Liver (tissue), 9 donors: ENCODE results near the gene NLRP7. TPM values are rescaled to one million over a fixed set of nuclear protein-coding genes. Genes with fewer than 3 reads are reported as not detected.

Experiments
- DNase-seq: peaks from one replicate; pipeline ENCODE4 v3.0.0-alpha.2; 2017; ENCODE audit warnings: low spot score
- H3K27ac ChIP-seq, 2 donors: one replicate each; pipeline ENCODE4 v1.7.0; 2013; ENCODE audit warnings: inconsistent platforms in 2 of 2, low read length in 2 of 2, control low read depth in 1 of 2, low read depth in 1 of 2, mild to moderate bottlenecking in 1 of 2
- H3K27me3 ChIP-seq, 4 donors: one replicate each; pipeline versions ENCODE4 v1.6.1 to v1.7.0; 2013; ENCODE audit warnings: low read length in 3 of 4, inconsistent platforms in 1 of 4, mild to moderate bottlenecking in 1 of 4, moderate library complexity in 1 of 4; ENCODE audit not compliant: control insufficient read depth in 4 of 4, insufficient read depth in 4 of 4
- H3K36me3 ChIP-seq, 4 donors: one replicate each; pipeline versions ENCODE4 v1.6.1 to v1.7.0; 2013; ENCODE audit warnings: low read length in 3 of 4, mild to moderate bottlenecking in 3 of 4, low read depth in 1 of 4, moderate library complexity in 1 of 4; ENCODE audit not compliant: control insufficient read depth in 4 of 4, insufficient read depth in 3 of 4
- H3K4me1 ChIP-seq, 4 donors: one replicate each; pipeline versions ENCODE4 v1.6.1 to v1.7.0; 2013; ENCODE audit warnings: low read length in 3 of 4, mild to moderate bottlenecking in 3 of 4, moderate library complexity in 1 of 4; ENCODE audit not compliant: control insufficient read depth in 4 of 4, insufficient read depth in 4 of 4
- H3K4me3 ChIP-seq, 3 donors: one replicate each; pipeline versions ENCODE4 v1.6.1 to v1.7.0; 2013; ENCODE audit warnings: low read length in 3 of 3, control low read depth in 1 of 3, low read depth in 1 of 3, mild to moderate bottlenecking in 1 of 3
- H3K9ac ChIP-seq, 2 donors: one replicate each; pipeline ENCODE4 v1.7.0; 2013; ENCODE audit warnings: low read length in 2 of 2, mild to moderate bottlenecking in 2 of 2, moderate library complexity in 2 of 2, control low read depth in 1 of 2, low read depth in 1 of 2
- H3K9me3 ChIP-seq, 4 donors: one replicate each; pipeline versions ENCODE4 v1.6.1 to v1.7.0; 2013; ENCODE audit warnings: low read length in 3 of 4; ENCODE audit not compliant: control insufficient read depth in 4 of 4
- EGR1 ChIP-seq, 2 donors: IDR thresholded peaks; 2 replicates each; pipeline ENCODE4 v1.6.1; 2016 to 2018; ENCODE audit warnings: antibody characterized with exemption in 2 of 2, low read depth in 2 of 2
- FOXA1 ChIP-seq: IDR thresholded peaks from 2 replicates; pipeline ENCODE4 v1.6.1; 2016; ENCODE audit warnings: antibody characterized with exemption
- FOXA2 ChIP-seq: IDR thresholded peaks from 2 replicates; pipeline ENCODE4 v1.6.1; 2016; ENCODE audit warnings: antibody characterized with exemption
- GABPA ChIP-seq, 2 donors: IDR thresholded peaks in 1 of 2; conservative IDR thresholded peaks in 1 of 2; 2 replicates each; pipeline ENCODE4 v1.6.1; 2016; ENCODE audit warnings: antibody characterized with exemption in 2 of 2, mild to moderate bottlenecking in 1 of 2, moderate library complexity in 1 of 2
- HNF4G ChIP-seq: IDR thresholded peaks from 2 replicates; pipeline ENCODE4 v1.6.1; 2016; ENCODE audit warnings: antibody characterized with exemption
- NR2F2 ChIP-seq: IDR thresholded peaks from 2 replicates; pipeline ENCODE4 v1.6.1; 2016; ENCODE audit warnings: antibody characterized with exemption
- RAD21 ChIP-seq, 2 donors: IDR thresholded peaks; 2 replicates each; pipeline ENCODE4 v1.6.1; 2016; ENCODE audit warnings: antibody characterized with exemption in 2 of 2, mild to moderate bottlenecking in 2 of 2
- RXRA ChIP-seq, 2 donors: IDR thresholded peaks; 2 replicates each; pipeline ENCODE4 v1.6.1; 2017 to 2018; ENCODE audit warnings: antibody characterized with exemption in 2 of 2, mild to moderate bottlenecking in 1 of 2
- SP1 ChIP-seq: IDR thresholded peaks from 2 replicates; pipeline ENCODE4 v1.6.1; 2018; ENCODE audit warnings: antibody characterized with exemption, mild to moderate bottlenecking
- YY1 ChIP-seq: IDR thresholded peaks from 2 replicates; pipeline ENCODE4 v1.6.1; 2016; ENCODE audit warnings: antibody characterized with exemption, mild to moderate bottlenecking
- WGBS: extraction: QIAGEN DNeasy Blood & Tissue Kit; methylation state at CpG from one replicate; pipeline ENCODE4 v1.1.7; 2013; 5-methylcytosine and 5-hydroxymethylcytosine counted together
- polyA plus RNA-seq, 2 donors: library from polyadenylated mRNA; stranded (reverse) in 1 of 2; unstranded in 1 of 2; fragments of 200-250 nt in 1 of 2; fragments of >200 nt in 1 of 2; fragmentation: Nextera tagmentation in 1 of 2; extraction: Ambion mirVana in 1 of 2; gene quantifications; one replicate each; pipeline versions ENCODE4 v1.2.1 to v1.2.3, GENCODE V29; 2013 to 2015
- total RNA-seq, 2 donors: library from RNA; depleted of rRNA; stranded (reverse); fragments of >200 nt; gene quantifications; one replicate each; pipeline ENCODE4 v1.2.3, GENCODE V29; 2014
- TF ChIP-seq, protein P1 (sequence below): IDR thresholded peaks from 2 replicates; pipeline ENCODE4 v1.6.1; 2016; ENCODE audit warnings: antibody characterized with exemption
- TF ChIP-seq, protein P2 (sequence below): fragments of 150-350 bp; IDR thresholded peaks from 2 replicates; pipeline ENCODE4 v1.5.1; 2017; ENCODE audit warnings: improper control_type of control experiment, low read depth, low read length; ENCODE audit not compliant: missing input control
- TF ChIP-seq, protein P3 (sequence below): IDR thresholded peaks from 2 replicates; pipeline ENCODE4 v1.6.1; 2016; ENCODE audit warnings: antibody characterized with exemption, mild to moderate bottlenecking
- TF ChIP-seq, protein P4 (sequence below): IDR thresholded peaks from 2 replicates; pipeline ENCODE4 v1.6.1; 2016; ENCODE audit warnings: antibody characterized with exemption
- donor health status: healthy.
- donor health status: healthy.
- donor health status: healthy.
- donor health status: healthy.
- donor health status: healthy.

Gene NLRP7
- total and polyA plus RNA-seq, 4 donors: not detected

DNA sequence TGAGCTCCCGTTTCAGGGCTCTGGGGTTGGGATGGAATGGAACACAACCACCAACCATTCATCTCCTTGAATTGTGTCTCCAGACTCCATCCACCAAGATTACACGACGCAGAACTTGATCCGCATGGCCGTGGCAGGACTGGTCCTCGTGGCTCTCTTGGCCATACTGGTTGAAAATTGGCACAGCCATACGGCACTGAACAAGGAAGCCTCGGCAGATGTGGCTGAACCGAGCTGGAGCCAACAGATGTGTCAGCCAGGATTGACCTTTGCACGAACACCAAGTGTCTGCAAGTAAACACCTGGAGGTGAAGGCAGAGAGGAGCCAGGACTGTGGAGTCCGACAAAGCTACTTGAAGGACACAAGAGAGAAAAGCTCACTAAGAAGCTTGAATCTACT, 57.8 kb downstream of the NLRP7 start:
- DNase-seq: no peak
- Histone ChIP-seq H3K36me3 (no peaks in the 10 kb centered on the region), H3K9ac (no peak overlapping the region), H3K4me3 (no peak overlapping the region), H3K4me1 (no peaks in the 10 kb centered on the region), H3K9me3 (no peaks in the 10 kb centered on the region), H3K27ac (no peak overlapping the region), H3K27me3 (no peaks in the 10 kb centered on the region)
- 76% methylated on average over 11 of the region's 11 CpGs for WGBS
- TF ChIP-seq, protein P1, sequence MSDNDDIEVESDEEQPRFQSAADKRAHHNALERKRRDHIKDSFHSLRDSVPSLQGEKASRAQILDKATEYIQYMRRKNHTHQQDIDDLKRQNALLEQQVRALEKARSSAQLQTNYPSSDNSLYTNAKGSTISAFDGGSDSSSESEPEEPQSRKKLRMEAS: no peak
- TF ChIP-seq GABPA (IDR thresholded peaks at IDR 0.05 in 1 of 2, conservative IDR thresholded peaks at IDR 0.05 in 1 of 2) (no peak), HNF4G (no peak), YY1 (no peak), FOXA2 (no peak), SP1 (no peak), NR2F2 (no peak), RAD21 (IDR thresholded peaks at IDR 0.05) (no peak)
- TF ChIP-seq, protein P2, sequence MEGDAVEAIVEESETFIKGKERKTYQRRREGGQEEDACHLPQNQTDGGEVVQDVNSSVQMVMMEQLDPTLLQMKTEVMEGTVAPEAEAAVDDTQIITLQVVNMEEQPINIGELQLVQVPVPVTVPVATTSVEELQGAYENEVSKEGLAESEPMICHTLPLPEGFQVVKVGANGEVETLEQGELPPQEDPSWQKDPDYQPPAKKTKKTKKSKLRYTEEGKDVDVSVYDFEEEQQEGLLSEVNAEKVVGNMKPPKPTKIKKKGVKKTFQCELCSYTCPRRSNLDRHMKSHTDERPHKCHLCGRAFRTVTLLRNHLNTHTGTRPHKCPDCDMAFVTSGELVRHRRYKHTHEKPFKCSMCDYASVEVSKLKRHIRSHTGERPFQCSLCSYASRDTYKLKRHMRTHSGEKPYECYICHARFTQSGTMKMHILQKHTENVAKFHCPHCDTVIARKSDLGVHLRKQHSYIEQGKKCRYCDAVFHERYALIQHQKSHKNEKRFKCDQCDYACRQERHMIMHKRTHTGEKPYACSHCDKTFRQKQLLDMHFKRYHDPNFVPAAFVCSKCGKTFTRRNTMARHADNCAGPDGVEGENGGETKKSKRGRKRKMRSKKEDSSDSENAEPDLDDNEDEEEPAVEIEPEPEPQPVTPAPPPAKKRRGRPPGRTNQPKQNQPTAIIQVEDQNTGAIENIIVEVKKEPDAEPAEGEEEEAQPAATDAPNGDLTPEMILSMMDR: no peak

DNA sequence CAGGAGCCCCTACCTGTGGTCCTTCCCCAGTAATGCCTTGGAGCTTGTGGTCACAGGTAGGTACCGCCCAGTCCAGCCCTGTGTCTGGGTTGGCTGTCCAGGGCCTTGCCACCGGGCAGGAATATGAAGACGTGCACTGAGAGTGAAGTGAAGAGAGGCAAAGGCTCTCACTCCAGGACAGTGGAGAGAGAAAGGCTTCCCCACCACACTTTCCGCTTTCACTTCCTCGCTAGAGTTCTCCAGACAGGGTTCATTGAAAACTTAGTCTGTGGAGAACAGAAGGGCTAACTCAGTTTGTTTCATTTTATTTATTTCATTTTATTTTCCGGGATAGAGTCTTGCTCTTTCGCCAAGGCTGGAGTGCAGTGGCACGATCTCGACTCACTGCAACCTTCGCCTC, 59.1 kb downstream of the NLRP7 start:
- Histone ChIP-seq H3K4me1 (no peaks in the 10 kb centered on the region), H3K9ac (no peak overlapping the region), H3K27me3 (no peaks in the 10 kb centered on the region), H3K9me3 (no peaks in the 10 kb centered on the region), H3K36me3 (no peaks in the 10 kb centered on the region), H3K27ac (no peak overlapping the region), H3K4me3 (no peak overlapping the region)
- WGBS: 87% methylated on average over 10 of the region's 10 CpGs
- TF ChIP-seq, protein P2: no peak
- TF ChIP-seq HNF4G: no peak
- TF ChIP-seq, protein P3, sequence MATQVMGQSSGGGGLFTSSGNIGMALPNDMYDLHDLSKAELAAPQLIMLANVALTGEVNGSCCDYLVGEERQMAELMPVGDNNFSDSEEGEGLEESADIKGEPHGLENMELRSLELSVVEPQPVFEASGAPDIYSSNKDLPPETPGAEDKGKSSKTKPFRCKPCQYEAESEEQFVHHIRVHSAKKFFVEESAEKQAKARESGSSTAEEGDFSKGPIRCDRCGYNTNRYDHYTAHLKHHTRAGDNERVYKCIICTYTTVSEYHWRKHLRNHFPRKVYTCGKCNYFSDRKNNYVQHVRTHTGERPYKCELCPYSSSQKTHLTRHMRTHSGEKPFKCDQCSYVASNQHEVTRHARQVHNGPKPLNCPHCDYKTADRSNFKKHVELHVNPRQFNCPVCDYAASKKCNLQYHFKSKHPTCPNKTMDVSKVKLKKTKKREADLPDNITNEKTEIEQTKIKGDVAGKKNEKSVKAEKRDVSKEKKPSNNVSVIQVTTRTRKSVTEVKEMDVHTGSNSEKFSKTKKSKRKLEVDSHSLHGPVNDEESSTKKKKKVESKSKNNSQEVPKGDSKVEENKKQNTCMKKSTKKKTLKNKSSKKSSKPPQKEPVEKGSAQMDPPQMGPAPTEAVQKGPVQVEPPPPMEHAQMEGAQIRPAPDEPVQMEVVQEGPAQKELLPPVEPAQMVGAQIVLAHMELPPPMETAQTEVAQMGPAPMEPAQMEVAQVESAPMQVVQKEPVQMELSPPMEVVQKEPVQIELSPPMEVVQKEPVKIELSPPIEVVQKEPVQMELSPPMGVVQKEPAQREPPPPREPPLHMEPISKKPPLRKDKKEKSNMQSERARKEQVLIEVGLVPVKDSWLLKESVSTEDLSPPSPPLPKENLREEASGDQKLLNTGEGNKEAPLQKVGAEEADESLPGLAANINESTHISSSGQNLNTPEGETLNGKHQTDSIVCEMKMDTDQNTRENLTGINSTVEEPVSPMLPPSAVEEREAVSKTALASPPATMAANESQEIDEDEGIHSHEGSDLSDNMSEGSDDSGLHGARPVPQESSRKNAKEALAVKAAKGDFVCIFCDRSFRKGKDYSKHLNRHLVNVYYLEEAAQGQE: no peak
- TF ChIP-seq GABPA (IDR thresholded peaks at IDR 0.05 in 1 of 2, conservative IDR thresholded peaks at IDR 0.05 in 1 of 2): no peak
- TF ChIP-seq EGR1 (IDR thresholded peaks at IDR 0.05; ENCODE audit: low read depth in 2 of 2): no peak
- no peak for TF ChIP-seq RXRA (IDR thresholded peaks at IDR 0.05)
- TF ChIP-seq FOXA1: no peak
- no peak for TF ChIP-seq SP1
- TF ChIP-seq, protein P4, sequence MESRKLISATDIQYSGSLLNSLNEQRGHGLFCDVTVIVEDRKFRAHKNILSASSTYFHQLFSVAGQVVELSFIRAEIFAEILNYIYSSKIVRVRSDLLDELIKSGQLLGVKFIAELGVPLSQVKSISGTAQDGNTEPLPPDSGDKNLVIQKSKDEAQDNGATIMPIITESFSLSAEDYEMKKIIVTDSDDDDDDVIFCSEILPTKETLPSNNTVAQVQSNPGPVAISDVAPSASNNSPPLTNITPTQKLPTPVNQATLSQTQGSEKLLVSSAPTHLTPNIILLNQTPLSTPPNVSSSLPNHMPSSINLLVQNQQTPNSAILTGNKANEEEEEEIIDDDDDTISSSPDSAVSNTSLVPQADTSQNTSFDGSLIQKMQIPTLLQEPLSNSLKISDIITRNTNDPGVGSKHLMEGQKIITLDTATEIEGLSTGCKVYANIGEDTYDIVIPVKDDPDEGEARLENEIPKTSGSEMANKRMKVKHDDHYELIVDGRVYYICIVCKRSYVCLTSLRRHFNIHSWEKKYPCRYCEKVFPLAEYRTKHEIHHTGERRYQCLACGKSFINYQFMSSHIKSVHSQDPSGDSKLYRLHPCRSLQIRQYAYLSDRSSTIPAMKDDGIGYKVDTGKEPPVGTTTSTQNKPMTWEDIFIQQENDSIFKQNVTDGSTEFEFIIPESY: no peak
- no peak for DNase-seq
